Measurements from ENCODE around the gene COP1. TPM values are rescaled to one million over a fixed set of nuclear protein-coding genes. Genes with fewer than 3 reads are reported as not detected.

COP1 gene
- total RNA-seq, 2 experiments from 2014 or later = 37.0 to 40.9 TPM

GRCh38 chr1:175904808-175905207 lies 302.3 kb downstream of the COP1 start:
- H3K4me3 Mint-ChIP-seq = no peak overlapping the region
- H3K9me3 Mint-ChIP-seq = peaks cover 8% of the 10 kb centered on the region
- H3K27me3 Mint-ChIP-seq = no peaks in the 10 kb centered on the region
- no peak overlapping the region for H3K27ac Mint-ChIP-seq
- H3K36me3 Mint-ChIP-seq = peaks cover 11% of the 10 kb centered on the region
- no peak for DNase-seq
- no peaks in the 10 kb centered on the region for H3K4me1 Mint-ChIP-seq

DNA sequence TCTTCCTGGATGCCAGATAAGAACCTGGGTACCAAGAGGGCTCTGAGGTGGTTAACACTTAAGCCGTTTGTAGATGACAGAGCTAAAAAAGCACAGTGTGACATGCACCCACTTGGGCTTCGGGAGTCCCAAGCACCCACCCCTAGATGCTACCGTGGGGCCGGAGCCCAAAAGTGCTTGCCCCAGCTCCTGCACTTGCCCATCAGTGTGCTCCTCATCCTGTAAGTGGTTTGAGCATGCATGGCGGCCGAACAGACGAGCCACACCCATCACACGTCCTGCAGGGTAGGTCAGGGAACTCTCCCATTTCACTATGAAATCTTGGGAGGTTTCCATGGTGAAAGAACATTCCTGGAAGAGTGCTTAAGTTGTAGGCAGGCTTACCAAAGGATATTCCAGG lies 304.8 kb downstream of the COP1 start:
- Mint-ChIP-seq H3K27ac (no peak overlapping the region), H3K4me3 (no peak overlapping the region), H3K36me3 (peaks cover 4% of the 10 kb centered on the region), H3K4me1 (no peaks in the 10 kb centered on the region), H3K9me3 (peaks cover 2% of the 10 kb centered on the region), H3K27me3 (no peaks in the 10 kb centered on the region)
- no peak for DNase-seq

GRCh38 chr1:175901076-175901836 lies 305.8 kb downstream of the COP1 start:
- H3K36me3 Mint-ChIP-seq = peaks cover 6% of the 10 kb centered on the region
- H3K4me3 Mint-ChIP-seq = no peak overlapping the region
- H3K27ac Mint-ChIP-seq = no peak overlapping the region
- DNase-seq = no peak
- H3K4me1 Mint-ChIP-seq = no peaks in the 10 kb centered on the region
- no peaks in the 10 kb centered on the region for H3K27me3 Mint-ChIP-seq
- no peaks in the 10 kb centered on the region for H3K9me3 Mint-ChIP-seq

- Mint-ChIP-seq H3K27me3 (no peaks in the 10 kb centered on the region), H3K27ac (no peak overlapping the region)
These were observed 306.9 kb downstream of the COP1 start for GRCh38 chr1:175900171-175900570.

DNA sequence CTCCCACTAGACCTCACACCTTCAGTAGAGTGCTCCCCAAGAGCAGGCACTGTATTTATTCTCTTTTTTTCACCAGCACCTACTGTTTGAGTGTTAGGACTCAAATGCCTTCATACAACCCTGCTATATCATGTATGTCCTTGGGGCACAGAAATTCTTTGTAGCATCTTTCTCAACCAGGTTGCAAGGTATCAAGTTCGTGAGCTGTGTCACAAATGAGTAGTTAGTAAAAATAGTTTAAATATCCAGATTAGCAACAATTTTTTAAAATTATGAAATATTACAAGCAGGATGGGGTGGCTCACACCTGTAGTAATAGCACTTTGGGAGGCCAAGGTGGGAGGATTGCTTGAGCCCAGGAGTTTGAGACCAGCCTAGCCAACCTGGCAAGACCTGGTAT lies 311.1 kb downstream of the COP1 start:
- no peaks in the 10 kb centered on the region for H3K4me1 Mint-ChIP-seq
- H3K27me3 Mint-ChIP-seq = no peaks in the 10 kb centered on the region
- H3K4me3 Mint-ChIP-seq = no peak overlapping the region
- H3K27ac Mint-ChIP-seq = no peak overlapping the region
- no peak for DNase-seq
- peaks cover 5% of the 10 kb centered on the region for H3K36me3 Mint-ChIP-seq
- H3K9me3 Mint-ChIP-seq = no peaks in the 10 kb centered on the region

More at GRCh38 chr1:175900171-175900570, 306.9 kb downstream of the COP1 start:
- no peak overlapping the region for H3K4me3 Mint-ChIP-seq
- H3K9me3 Mint-ChIP-seq = no peaks in the 10 kb centered on the region
- DNase-seq = no peak
- H3K4me1 Mint-ChIP-seq = no peaks in the 10 kb centered on the region
- peaks cover 6% of the 10 kb centered on the region for H3K36me3 Mint-ChIP-seq
